ENCODE data around the gene STK33.

Gene STK33

DNA sequence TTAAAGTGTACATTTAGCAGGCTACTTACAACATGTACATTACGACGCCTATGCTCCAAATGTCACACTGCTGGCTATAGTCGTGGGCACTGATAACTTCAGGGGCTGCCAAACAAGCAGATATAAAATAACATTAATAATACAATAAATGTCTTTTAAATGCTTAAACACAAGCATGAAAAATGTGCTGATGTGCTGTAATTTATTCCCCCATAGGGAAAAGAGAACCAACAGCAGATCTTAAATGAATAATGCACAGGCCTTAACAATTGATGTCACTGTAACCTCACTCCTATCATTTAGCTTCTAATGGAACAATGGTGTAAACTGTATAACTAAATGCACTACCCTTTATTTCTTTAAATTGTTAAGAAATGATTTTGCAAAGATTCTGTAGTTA, 153.4 kb downstream of the STK33 start:
- DNase-seq (ENCODE audit: low read depth, low spot score) = no peak
- TF ChIP-seq ZNF274 (IDR thresholded peaks at IDR 0.05; ENCODE audit: low read depth, low read length) (no peak), YY1 (IDR thresholded peaks at IDR 0.05; ENCODE audit: insufficient read depth, insufficient read length) (no peak), SUZ12 (IDR thresholded peaks at IDR 0.05; ENCODE audit: extremely low read depth, insufficient read depth, insufficient read length) (no peak)
- Histone ChIP-seq H3K9me3 (ENCODE audit: insufficient read depth, low read length) (peaks cover 10% of the 10 kb centered on the region), H3K4me3 (ENCODE audit: insufficient read length, low read depth) (no peak overlapping the region), H3K27me3 (ENCODE audit: insufficient read depth, insufficient read length) (no peaks in the 10 kb centered on the region), H3K4me1 (ENCODE audit: insufficient read depth, insufficient read length) (no peaks in the 10 kb centered on the region), H3K9ac (ENCODE audit: insufficient read length, low read depth) (no peak overlapping the region), H3K36me3 (ENCODE audit: insufficient read depth, insufficient read length, low read length) (no peaks in the 10 kb centered on the region)

GRCh38 chr11:8429483-8429882, 164.5 kb downstream of the STK33 start:
- H3K9ac ChIP-seq (ENCODE audit: insufficient read length, low read depth) = no peak overlapping the region

DNA sequence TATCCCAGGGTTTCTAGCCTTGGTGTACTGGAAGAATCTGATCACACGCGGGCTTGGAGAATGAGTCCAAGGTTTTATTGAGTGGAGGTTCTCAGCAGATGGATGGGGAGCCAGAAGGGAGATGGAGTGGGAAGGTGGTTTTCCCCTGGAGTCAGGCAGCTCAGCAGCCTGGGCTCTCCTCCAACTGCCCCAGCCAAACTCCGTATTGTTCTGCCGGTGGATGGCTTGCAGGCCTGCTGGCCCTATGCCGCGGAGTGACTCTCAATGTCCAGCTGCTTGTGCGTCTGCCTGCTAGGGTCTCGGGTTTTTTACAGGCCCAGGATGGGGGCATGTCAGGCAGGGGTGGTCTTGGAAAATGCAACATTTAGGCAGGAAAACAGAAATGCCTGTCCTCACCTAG, 168.0 kb downstream of the STK33 start:
- Histone ChIP-seq H3K9me3 (ENCODE audit: insufficient read depth, low read length) (no peaks in the 10 kb centered on the region), H3K9ac (ENCODE audit: insufficient read length, low read depth) (no peak overlapping the region), H3K27me3 (ENCODE audit: insufficient read depth, insufficient read length) (no peaks in the 10 kb centered on the region), H3K4me3 (ENCODE audit: insufficient read length, low read depth) (no peak overlapping the region), H3K36me3 (ENCODE audit: insufficient read depth, insufficient read length, low read length) (no peaks in the 10 kb centered on the region), H3K4me1 (ENCODE audit: insufficient read depth, insufficient read length) (no peaks in the 10 kb centered on the region)
- no peak for DNase-seq (ENCODE audit: low read depth, low spot score)
- TF ChIP-seq ZNF274 (IDR thresholded peaks at IDR 0.05; ENCODE audit: low read depth, low read length) (no peak), SUZ12 (IDR thresholded peaks at IDR 0.05; ENCODE audit: extremely low read depth, insufficient read depth, insufficient read length) (no peak), YY1 (IDR thresholded peaks at IDR 0.05; ENCODE audit: insufficient read depth, insufficient read length) (no peak)

More at GRCh38 chr11:8429483-8429882, 164.5 kb downstream of the STK33 start:
- Histone ChIP-seq H3K9me3 (ENCODE audit: insufficient read depth, low read length) (no peaks in the 10 kb centered on the region), H3K27me3 (ENCODE audit: insufficient read depth, insufficient read length) (no peaks in the 10 kb centered on the region), H3K36me3 (ENCODE audit: insufficient read depth, insufficient read length, low read length) (no peaks in the 10 kb centered on the region), H3K4me1 (ENCODE audit: insufficient read depth, insufficient read length) (no peaks in the 10 kb centered on the region), H3K4me3 (ENCODE audit: insufficient read length, low read depth) (no peak overlapping the region)
- TF ChIP-seq ZNF274 (IDR thresholded peaks at IDR 0.05; ENCODE audit: low read depth, low read length) (no peak), SUZ12 (IDR thresholded peaks at IDR 0.05; ENCODE audit: extremely low read depth, insufficient read depth, insufficient read length) (no peak), YY1 (IDR thresholded peaks at IDR 0.05; ENCODE audit: insufficient read depth, insufficient read length) (no peak)
- DNase-seq (ENCODE audit: low read depth, low spot score) = no peak

DNA sequence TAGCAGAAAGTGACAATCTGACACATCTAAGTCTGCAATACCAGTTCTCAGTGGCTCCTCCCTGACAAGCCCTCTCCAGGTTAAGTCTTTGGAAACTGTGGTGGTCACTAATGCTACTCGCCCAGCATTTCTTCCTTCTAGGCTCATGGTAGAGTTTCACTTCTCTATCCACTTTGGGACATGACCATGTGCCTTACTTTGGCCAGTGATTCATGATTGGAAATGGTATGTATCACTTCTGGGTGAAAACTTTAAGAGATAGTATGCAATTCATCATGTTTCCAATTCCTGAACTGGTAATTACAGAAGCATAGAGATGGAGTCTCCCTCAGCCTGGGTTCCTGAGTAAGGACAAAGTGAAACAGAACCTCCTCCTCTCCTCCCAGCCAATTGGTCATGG, 178.8 kb downstream of the STK33 start:
- Histone ChIP-seq H3K4me3 (ENCODE audit: insufficient read length, low read depth) (no peak overlapping the region), H3K4me1 (ENCODE audit: insufficient read depth, insufficient read length) (no peaks in the 10 kb centered on the region), H3K27me3 (ENCODE audit: insufficient read depth, insufficient read length) (no peaks in the 10 kb centered on the region), H3K9ac (ENCODE audit: insufficient read length, low read depth) (no peak overlapping the region), H3K36me3 (ENCODE audit: insufficient read depth, insufficient read length, low read length) (no peaks in the 10 kb centered on the region), H3K9me3 (ENCODE audit: insufficient read depth, low read length) (no peaks in the 10 kb centered on the region)
- DNase-seq (ENCODE audit: low read depth, low spot score) = no peak
- TF ChIP-seq YY1 (IDR thresholded peaks at IDR 0.05; ENCODE audit: insufficient read depth, insufficient read length) (no peak), SUZ12 (IDR thresholded peaks at IDR 0.05; ENCODE audit: extremely low read depth, insufficient read depth, insufficient read length) (no peak), ZNF274 (IDR thresholded peaks at IDR 0.05; ENCODE audit: low read depth, low read length) (no peak)

DNA sequence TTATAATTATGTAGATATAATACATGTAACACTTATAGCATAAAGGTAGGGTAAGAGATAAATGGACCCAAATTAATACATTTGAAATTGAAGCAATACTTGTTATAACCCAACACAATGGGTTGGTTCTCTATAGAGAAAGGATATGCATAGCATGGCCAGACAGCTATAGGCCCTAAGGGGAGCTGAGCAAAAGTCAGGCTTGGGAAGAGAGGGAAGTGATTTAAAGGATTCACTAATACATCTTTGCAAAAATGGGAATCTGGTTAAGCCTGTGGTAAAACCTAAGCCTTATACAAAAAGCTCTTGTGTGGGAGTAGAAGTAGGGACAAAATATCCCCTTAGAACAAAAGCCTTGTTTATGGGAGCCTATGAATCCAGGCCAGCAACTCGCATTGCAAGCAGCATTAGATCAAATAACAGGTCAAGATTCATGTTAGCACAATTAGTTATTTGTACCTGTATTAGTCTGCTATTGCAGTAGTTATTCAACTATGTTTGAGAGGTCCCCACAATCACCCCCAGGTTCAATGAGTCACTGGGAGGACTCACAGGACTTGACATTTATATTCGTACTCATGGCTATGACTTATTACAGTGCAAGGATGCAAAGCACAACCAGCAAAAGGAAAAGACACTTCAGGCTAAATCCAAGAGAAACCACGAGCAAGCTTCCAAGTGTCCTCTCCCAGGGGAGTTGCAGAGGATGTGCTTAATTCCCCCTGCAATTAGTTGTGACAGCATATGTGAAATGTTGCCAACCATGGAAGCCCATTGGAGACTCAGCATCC, 185.7 kb downstream of the STK33 start:
- Histone ChIP-seq H3K36me3 (ENCODE audit: insufficient read depth, insufficient read length, low read length) (no peaks in the 10 kb centered on the region), H3K27me3 (ENCODE audit: insufficient read depth, insufficient read length) (no peaks in the 10 kb centered on the region), H3K4me1 (ENCODE audit: insufficient read depth, insufficient read length) (no peaks in the 10 kb centered on the region), H3K9ac (ENCODE audit: insufficient read length, low read depth) (no peak overlapping the region), H3K4me3 (ENCODE audit: insufficient read length, low read depth) (no peak overlapping the region), H3K9me3 (ENCODE audit: insufficient read depth, low read length) (no peaks in the 10 kb centered on the region)
- TF ChIP-seq ZNF274 (IDR thresholded peaks at IDR 0.05; ENCODE audit: low read depth, low read length) = no peak
- no peak for TF ChIP-seq SUZ12 (IDR thresholded peaks at IDR 0.05; ENCODE audit: extremely low read depth, insufficient read depth, insufficient read length)
- TF ChIP-seq YY1 (IDR thresholded peaks at IDR 0.05; ENCODE audit: insufficient read depth, insufficient read length) = no peak
- DNase-seq (ENCODE audit: low read depth, low spot score) = no peak

DNA sequence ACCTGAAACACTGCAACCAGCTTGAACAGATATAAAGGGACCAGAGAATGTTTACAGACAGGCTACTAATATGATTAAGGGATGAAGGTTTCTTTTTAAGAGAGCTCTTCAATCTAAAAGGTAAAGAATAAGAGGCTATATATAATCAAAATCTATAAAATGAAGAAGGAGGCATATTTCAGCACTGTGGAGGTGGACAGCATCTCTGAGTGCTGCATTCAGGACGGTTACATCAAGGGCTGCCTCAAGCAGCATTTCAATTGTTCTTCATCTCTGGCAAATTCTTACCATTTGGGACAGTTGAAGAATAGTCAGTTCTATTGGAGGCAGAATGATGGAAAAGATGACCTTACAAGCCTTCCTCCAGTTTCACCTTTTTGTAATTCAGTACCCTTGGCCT, 190.7 kb downstream of the STK33 start:
- Histone ChIP-seq H3K9me3 (ENCODE audit: insufficient read depth, low read length) (no peaks in the 10 kb centered on the region), H3K4me1 (ENCODE audit: insufficient read depth, insufficient read length) (no peaks in the 10 kb centered on the region), H3K27me3 (ENCODE audit: insufficient read depth, insufficient read length) (no peaks in the 10 kb centered on the region), H3K9ac (ENCODE audit: insufficient read length, low read depth) (no peak overlapping the region), H3K36me3 (ENCODE audit: insufficient read depth, insufficient read length, low read length) (no peaks in the 10 kb centered on the region), H3K4me3 (ENCODE audit: insufficient read length, low read depth) (no peak overlapping the region)
- no peak for DNase-seq (ENCODE audit: low read depth, low spot score)
- no peak for TF ChIP-seq SUZ12 (IDR thresholded peaks at IDR 0.05; ENCODE audit: extremely low read depth, insufficient read depth, insufficient read length)
- TF ChIP-seq YY1 (IDR thresholded peaks at IDR 0.05; ENCODE audit: insufficient read depth, insufficient read length) = no peak
- no peak for TF ChIP-seq ZNF274 (IDR thresholded peaks at IDR 0.05; ENCODE audit: low read depth, low read length)

DNA sequence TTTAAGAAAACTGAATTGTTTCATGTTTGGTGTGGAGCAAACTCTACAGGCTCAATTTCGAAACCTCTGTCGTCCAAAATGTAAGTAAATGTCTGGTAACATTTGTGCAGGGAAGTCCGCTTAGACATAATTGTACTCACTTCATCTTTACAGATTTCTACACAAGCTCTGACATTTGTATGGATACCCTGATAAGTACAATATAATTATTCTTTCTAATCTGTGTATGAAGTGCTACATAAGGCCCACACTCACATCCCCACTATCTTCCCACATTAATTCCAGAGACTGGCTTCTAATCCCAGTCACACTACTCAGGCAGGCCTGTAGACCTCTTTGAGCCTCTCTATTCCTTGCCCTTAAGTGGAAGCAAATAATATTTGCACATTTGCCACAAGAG, 201.1 kb downstream of the STK33 start:
- Histone ChIP-seq H3K4me1 (ENCODE audit: insufficient read depth, insufficient read length) (no peaks in the 10 kb centered on the region), H3K9ac (ENCODE audit: insufficient read length, low read depth) (no peak overlapping the region), H3K4me3 (ENCODE audit: insufficient read length, low read depth) (no peak overlapping the region), H3K9me3 (ENCODE audit: insufficient read depth, low read length) (peaks cover 11% of the 10 kb centered on the region; the same call in 1 of the 2 replicates), H3K27me3 (ENCODE audit: insufficient read depth, insufficient read length) (no peaks in the 10 kb centered on the region), H3K36me3 (ENCODE audit: insufficient read depth, insufficient read length, low read length) (no peaks in the 10 kb centered on the region)
- no peak for DNase-seq (ENCODE audit: low read depth, low spot score)
- no peak for TF ChIP-seq SUZ12 (IDR thresholded peaks at IDR 0.05; ENCODE audit: extremely low read depth, insufficient read depth, insufficient read length)

All from NT2/D1 (cell line).